ENCODE results near the gene DOCK10. TPM values are rescaled to one million over a fixed set of nuclear protein-coding genes. Genes with fewer than 3 reads are reported as not detected.

The DOCK10 gene
- total RNA-seq, 2 experiments from 2014 or later = 223 to 239 TPM

DNA sequence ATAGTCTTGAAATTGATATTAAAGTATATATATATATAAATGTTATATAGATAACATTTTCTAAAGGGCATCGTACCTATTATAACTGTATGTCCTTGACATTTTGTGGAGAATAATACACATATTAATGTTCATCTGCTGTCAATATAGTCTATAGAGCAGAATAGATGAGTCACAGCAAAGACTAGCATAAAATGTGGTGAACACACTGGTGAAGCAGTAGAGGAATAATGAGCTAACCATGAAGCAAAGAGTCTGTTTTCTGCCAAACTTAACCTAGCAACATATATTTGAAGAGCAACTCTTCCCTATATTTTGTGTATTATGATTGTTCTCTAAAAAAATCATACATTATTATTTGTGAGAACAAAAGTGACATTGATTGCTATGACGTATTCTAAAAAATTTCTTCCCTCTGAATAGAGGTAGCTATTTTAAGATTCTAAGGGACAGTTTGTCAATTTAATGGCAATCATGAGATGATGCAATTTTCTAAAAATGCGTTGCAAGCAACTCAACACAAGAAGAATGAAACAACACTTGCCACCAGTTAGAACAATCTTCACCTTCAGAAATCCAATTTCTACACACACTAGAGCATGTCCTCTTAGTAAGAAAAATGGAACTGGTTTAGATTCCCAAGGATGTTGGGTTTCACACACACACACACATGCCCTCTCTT is 22.0 kb downstream of the DOCK10 start:
- POLR2A ChIA-PET = interaction anchor here (1.3 kb wide), 1 partner anchor 21 kb away, joined by 5 read pairs; the partner anchor contains the start of gene DOCK10
- CTCF ChIA-PET = no interaction called here
- Mint-ChIP-seq H3K4me3 (no peak overlapping the region), H3K27me3 (no peaks in the 10 kb centered on the region), H3K4me1 (peaks cover 46% of the 10 kb centered on the region), H3K27ac (no peak overlapping the region), H3K36me3 (ENCODE audit: low read depth) (peaks cover 36% of the 10 kb centered on the region), H3K9me3 (no peaks in the 10 kb centered on the region)
- DNase-seq = no peak

DNA sequence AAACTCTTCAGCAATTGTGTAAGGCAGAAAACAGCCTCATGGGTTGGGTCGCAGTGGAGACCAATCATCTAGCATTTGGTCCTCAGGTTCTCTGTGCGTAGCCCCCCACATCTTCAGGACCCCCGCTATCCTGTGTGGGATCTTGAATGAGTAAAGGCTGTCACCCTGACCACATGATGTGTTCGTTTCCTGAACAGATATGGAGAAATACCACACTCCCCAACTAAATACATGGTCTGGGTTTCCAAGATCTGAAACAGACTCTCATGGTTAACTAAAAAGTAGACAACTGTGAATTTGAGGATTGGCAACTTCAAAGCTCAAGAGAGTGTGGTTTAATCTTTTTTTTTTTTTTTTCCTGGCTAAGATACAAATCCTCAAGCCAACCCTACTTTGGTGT is 23.2 kb downstream of the DOCK10 start:
- peaks cover 45% of the 10 kb centered on the region for H3K4me1 Mint-ChIP-seq
- no peak for DNase-seq
- CTCF ChIA-PET = no interaction called here
- no peak overlapping the region for H3K4me3 Mint-ChIP-seq
- H3K27me3 Mint-ChIP-seq = no peaks in the 10 kb centered on the region
- H3K9me3 Mint-ChIP-seq = no peaks in the 10 kb centered on the region
- H3K36me3 Mint-ChIP-seq (ENCODE audit: low read depth) = peaks cover 36% of the 10 kb centered on the region
- peak overlapping the region; percentile 27 for H3K27ac Mint-ChIP-seq
- POLR2A ChIA-PET = no interaction called here

DNA sequence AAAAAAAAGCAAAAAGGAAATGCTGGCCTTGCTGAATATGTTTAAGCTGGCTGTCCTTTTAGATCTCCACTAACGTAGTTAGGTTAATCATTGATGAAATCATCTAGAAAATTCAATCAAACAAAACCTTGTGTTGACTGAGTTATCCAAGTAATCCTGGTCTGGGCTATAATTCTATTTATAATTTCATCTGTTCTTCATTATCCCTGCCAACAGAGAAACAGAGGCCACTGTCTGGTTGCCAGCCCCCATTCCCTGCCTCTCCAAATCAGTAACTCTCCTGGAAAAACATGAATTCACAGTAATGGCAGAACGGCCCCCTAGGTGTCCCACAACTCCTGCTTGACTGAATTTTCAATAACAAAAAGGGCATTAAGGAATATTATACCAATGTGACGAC is 24.6 kb downstream of the DOCK10 start:
- Mint-ChIP-seq H3K36me3 (ENCODE audit: low read depth) (peaks cover 37% of the 10 kb centered on the region), H3K4me1 (peaks cover 47% of the 10 kb centered on the region), H3K9me3 (no peaks in the 10 kb centered on the region), H3K27ac (no peak overlapping the region), H3K4me3 (no peak overlapping the region), H3K27me3 (no peaks in the 10 kb centered on the region)
- ChIA-PET CTCF (interaction anchor here (0.9 kb wide), 1 partner anchor 13 kb away, joined by 4 read pairs; no protein-coding TSS in a partner anchor), POLR2A (no interaction called here)
- DNase-seq = no peak

DNA sequence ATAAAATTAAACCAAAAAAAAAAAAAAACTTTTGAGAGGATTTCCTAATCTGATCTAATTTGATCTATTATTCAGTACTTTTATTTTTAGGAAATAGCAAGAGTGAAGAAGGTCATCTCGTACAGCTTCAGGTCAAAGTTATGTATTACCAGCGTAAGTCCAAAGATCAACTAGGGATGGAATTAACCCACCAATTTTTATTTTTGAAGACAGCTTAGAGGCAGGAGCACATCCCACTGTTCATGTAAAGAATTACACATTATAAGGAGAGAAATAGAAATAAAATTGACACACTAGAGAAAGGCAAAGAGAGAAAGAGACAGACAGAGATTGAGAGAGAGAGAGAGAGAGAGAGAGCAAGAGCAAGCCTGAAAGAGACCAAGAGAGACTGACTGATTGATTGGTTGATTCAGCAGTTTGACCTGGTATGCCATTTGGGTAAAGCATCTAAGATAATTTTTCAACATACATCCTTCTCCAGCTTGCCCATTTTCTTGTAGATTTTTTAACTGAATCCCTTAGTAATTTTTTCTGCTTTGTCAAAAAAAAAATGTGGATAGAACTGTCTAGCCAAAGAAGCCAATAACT is 25.1 kb downstream of the DOCK10 start:
- H3K4me3 Mint-ChIP-seq = no peak overlapping the region
- H3K4me1 Mint-ChIP-seq = peaks cover 42% of the 10 kb centered on the region
- H3K27me3 Mint-ChIP-seq = no peaks in the 10 kb centered on the region
- POLR2A ChIA-PET = no interaction called here
- H3K9me3 Mint-ChIP-seq = no peaks in the 10 kb centered on the region
- no peak overlapping the region for H3K27ac Mint-ChIP-seq
- no peak for DNase-seq
- peaks cover 33% of the 10 kb centered on the region for H3K36me3 Mint-ChIP-seq (ENCODE audit: low read depth)
- CTCF ChIA-PET = interaction anchor here (0.9 kb wide), 1 partner anchor 13 kb away, joined by 4 read pairs; no protein-coding TSS in a partner anchor

- ChIA-PET CTCF (interaction anchor here (0.7 kb wide), 1 partner anchor 29 kb away, joined by 5 read pairs; no protein-coding TSS in a partner anchor), POLR2A (no interaction called here)
- no peak for DNase-seq
- no peaks in the 10 kb centered on the region for H3K27me3 Mint-ChIP-seq
- peaks cover 15% of the 10 kb centered on the region for H3K36me3 Mint-ChIP-seq (ENCODE audit: low read depth)
- H3K27ac Mint-ChIP-seq = no peak overlapping the region
- peaks cover 46% of the 10 kb centered on the region for H3K4me1 Mint-ChIP-seq
- H3K9me3 Mint-ChIP-seq = no peaks in the 10 kb centered on the region
- H3K4me3 Mint-ChIP-seq = no peak overlapping the region
These were observed 28.6 kb downstream of the DOCK10 start for GRCh38 chr2:225013425-225014365.

- H3K4me1 Mint-ChIP-seq = peaks cover 59% of the 10 kb centered on the region
- peaks cover 21% of the 10 kb centered on the region for H3K36me3 Mint-ChIP-seq (ENCODE audit: low read depth)
- H3K9me3 Mint-ChIP-seq = no peaks in the 10 kb centered on the region
- H3K4me3 Mint-ChIP-seq = no peak overlapping the region
- DNase-seq = no peak
- ChIA-PET CTCF (interaction anchor here (1.6 kb wide), 1 partner anchor 9 kb away, joined by 7 read pairs; no protein-coding TSS in a partner anchor), POLR2A (no interaction called here)
- H3K27ac Mint-ChIP-seq = no peak overlapping the region
- H3K27me3 Mint-ChIP-seq = no peaks in the 10 kb centered on the region
These were observed 30.7 kb downstream of the DOCK10 start for GRCh38 chr2:225011585-225011984.

DNA sequence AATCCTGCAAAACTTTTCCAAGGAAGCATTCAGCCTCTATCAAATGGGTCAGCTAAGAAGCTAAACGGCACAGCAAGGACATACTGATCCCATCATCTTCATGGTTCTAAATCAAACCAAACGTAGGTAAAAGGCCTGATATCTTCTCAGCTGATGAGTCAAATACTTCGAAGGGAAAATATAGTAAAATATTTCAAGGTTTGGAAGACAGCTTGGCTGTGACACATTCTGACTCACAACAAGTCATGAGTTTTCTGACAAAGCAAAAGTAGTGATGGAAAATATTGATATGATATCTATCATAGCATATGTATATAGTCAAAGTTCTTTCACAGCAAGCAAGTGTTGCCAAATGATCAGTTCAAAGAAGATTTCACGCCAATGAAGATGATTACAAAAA is 31.5 kb downstream of the DOCK10 start:
- peaks cover 64% of the 10 kb centered on the region for H3K4me1 Mint-ChIP-seq
- H3K4me3 Mint-ChIP-seq = no peak overlapping the region
- ChIA-PET CTCF (interaction anchor here (1.2 kb wide), 1 partner anchor 80 kb away, joined by 3 read pairs; no protein-coding TSS in a partner anchor), POLR2A (interaction anchor here (1.3 kb wide), 1 partner anchor 32 kb away, joined by 3 read pairs; the partner anchor contains the start of gene DOCK10)
- no peaks in the 10 kb centered on the region for H3K27me3 Mint-ChIP-seq
- H3K36me3 Mint-ChIP-seq (ENCODE audit: low read depth) = peaks cover 26% of the 10 kb centered on the region
- DNase-seq = no peak
- H3K9me3 Mint-ChIP-seq = no peaks in the 10 kb centered on the region
- peak overlapping the region; percentile 17 for H3K27ac Mint-ChIP-seq

- Mint-ChIP-seq H3K27me3 (no peaks in the 10 kb centered on the region), H3K4me3 (no peak overlapping the region), H3K4me1 (peaks cover 69% of the 10 kb centered on the region), H3K36me3 (ENCODE audit: low read depth) (peaks cover 28% of the 10 kb centered on the region), H3K27ac (no peak overlapping the region), H3K9me3 (no peaks in the 10 kb centered on the region)
- ChIA-PET CTCF (interaction anchor here (0.8 to 2.2 kb wide), 9 partner anchors 17 to 188 kb away, joined by 3 to 6 read pairs (median 4); no protein-coding TSS in a partner anchor), POLR2A (interaction anchor here (1.3 kb wide), 1 partner anchor 33 kb away, joined by 3 read pairs; the partner anchor contains the start of gene DOCK10)
- no peak for DNase-seq
These were observed 32.5 kb downstream of the DOCK10 start for GRCh38 chr2:225009768-225010167.

DNA sequence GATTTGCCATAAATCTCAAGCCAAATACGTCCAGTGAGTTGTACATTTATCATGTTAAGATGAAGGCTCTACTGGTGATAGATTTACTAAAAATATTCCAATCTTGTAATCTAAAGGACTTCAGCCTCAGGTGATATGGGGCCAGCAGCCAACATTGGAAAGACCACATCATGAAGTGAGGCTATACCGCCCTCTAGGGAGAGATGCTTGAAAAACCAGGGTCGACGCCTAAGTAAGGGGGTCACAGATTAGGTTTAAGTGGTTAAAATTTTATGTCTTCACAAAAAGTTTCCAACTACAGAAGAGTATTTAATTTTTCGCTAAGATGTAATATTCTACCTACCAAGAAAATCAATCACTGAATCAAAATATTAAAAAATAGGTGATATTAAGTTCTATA is 33.3 kb downstream of the DOCK10 start:
- H3K36me3 Mint-ChIP-seq (ENCODE audit: low read depth) = peaks cover 30% of the 10 kb centered on the region
- H3K4me3 Mint-ChIP-seq = no peak overlapping the region
- H3K27me3 Mint-ChIP-seq = no peaks in the 10 kb centered on the region
- no peaks in the 10 kb centered on the region for H3K9me3 Mint-ChIP-seq
- POLR2A ChIA-PET = no interaction called here
- peaks cover 74% of the 10 kb centered on the region for H3K4me1 Mint-ChIP-seq
- CTCF ChIA-PET = interaction anchor here (0.8 to 2.2 kb wide), 9 partner anchors 17 to 187 kb away, joined by 3 to 6 read pairs (median 4); no protein-coding TSS in a partner anchor
- no peak overlapping the region for H3K27ac Mint-ChIP-seq
- no peak for DNase-seq

DNA sequence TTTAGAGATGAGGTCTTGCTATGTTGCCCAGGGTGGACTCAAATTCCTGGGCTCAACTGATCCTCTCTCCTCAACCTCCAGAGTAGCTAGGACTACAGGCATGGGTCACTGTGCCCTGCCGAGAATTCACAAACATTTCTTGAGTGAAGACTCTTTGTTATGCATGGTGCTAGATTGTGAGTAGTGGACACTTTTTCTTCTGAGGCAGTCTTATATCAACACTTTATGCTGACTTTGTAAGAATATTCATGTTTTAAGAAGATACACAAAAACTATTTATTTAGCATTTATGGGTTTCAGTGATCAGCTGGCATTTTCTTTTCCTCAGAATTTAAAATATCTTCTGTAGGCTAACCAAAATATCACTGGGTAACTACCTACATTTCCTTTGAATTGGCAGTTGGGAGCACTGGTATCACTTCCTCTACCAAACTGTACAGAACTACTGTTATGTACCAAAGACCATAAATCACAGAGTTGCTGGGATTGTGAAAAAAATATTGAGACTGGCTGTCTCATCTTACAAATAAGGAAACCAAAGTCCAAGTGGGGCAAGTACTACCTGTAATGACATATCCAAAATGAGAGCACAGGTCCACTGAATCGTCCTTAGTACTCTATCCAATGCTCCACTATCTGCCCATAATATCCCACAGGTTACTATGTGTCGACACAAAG is 34.0 kb downstream of the DOCK10 start:
- peaks cover 25% of the 10 kb centered on the region for H3K36me3 Mint-ChIP-seq (ENCODE audit: low read depth)
- DNase-seq = no peak
- no peaks in the 10 kb centered on the region for H3K27me3 Mint-ChIP-seq
- no peak overlapping the region for H3K4me3 Mint-ChIP-seq
- ChIA-PET CTCF (interaction anchor here (1.0 to 2.2 kb wide), 6 partner anchors 18 to 153 kb away, joined by 3 to 6 read pairs (median 4); no protein-coding TSS in a partner anchor), POLR2A (no interaction called here)
- H3K4me1 Mint-ChIP-seq = peaks cover 74% of the 10 kb centered on the region
- no peaks in the 10 kb centered on the region for H3K9me3 Mint-ChIP-seq
- no peak overlapping the region for H3K27ac Mint-ChIP-seq

GRCh38 chr2:225006730-225007129 is 35.5 kb downstream of the DOCK10 start:
- Mint-ChIP-seq H3K9me3 (no peaks in the 10 kb centered on the region), H3K27ac (no peak overlapping the region), H3K27me3 (no peaks in the 10 kb centered on the region), H3K4me3 (no peak overlapping the region), H3K4me1 (peaks cover 83% of the 10 kb centered on the region), H3K36me3 (ENCODE audit: low read depth) (peaks cover 23% of the 10 kb centered on the region)
- no peak for DNase-seq
- CTCF ChIA-PET = interaction anchor here (1.4 kb wide), 1 partner anchor 95 kb away, joined by 6 read pairs; no protein-coding TSS in a partner anchor
- POLR2A ChIA-PET = no interaction called here

DNA sequence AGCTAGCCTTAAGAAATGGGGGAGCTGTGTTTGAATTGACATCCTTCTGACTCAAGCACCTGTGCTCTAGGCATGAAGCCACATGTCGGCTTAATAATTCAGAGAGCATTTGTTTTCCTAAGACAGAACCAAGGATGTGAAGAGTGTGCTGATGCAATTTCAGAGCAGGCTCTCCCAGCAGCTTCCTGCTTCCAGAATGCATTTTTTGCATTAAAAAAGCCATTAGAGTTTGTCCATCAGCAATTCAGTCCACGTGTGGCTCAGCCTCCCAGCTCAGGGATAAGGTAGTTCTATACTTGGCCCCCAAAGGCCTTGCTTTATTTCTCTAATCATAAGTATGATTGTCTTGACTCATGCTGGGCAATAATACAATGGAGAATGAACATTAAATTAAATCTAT is 37.7 kb downstream of the DOCK10 start:
- ChIA-PET POLR2A (interaction anchor here (1.2 kb wide), 1 partner anchor 94 kb away, joined by 3 read pairs; no protein-coding TSS in a partner anchor), CTCF (interaction anchor here (0.9 to 1.5 kb wide), 5 partner anchors 18 to 121 kb away, joined by 3 to 4 read pairs (median 3); no protein-coding TSS in a partner anchor)
- Mint-ChIP-seq H3K4me3 (no peak overlapping the region), H3K27ac (no peak overlapping the region), H3K27me3 (no peaks in the 10 kb centered on the region), H3K9me3 (no peaks in the 10 kb centered on the region), H3K36me3 (ENCODE audit: low read depth) (peaks cover 20% of the 10 kb centered on the region), H3K4me1 (peaks cover 79% of the 10 kb centered on the region)
- DNase-seq = no peak

All from activated CD4-positive, alpha-beta memory T cell treated with anti-CD3 and anti-CD28 coated beads, Interleukin-2, amount 10 ng/mL, durations not matched to agents 7 days and 5 days (primary cell).